ENCODE results near the gene HOXD12.

HOXD12 gene

GRCh38 chr2:176081376-176081836 lies 18.2 kb upstream of the HOXD12 start:
- DNase-seq: no peak

- DNase-seq: no peak
Measured at GRCh38 chr2:176081837-176082524, 17.6 kb upstream of the HOXD12 start.

- no peak for DNase-seq
Measured at GRCh38 chr2:176082525-176082823, 17.1 kb upstream of the HOXD12 start.

GRCh38 chr2:176082824-176083751 lies 16.5 kb upstream of the HOXD12 start:
- no peak for DNase-seq

- DNase-seq: no peak
Measured at GRCh38 chr2:176083796-176084261, 15.8 kb upstream of the HOXD12 start, which contains the start of gene EVX2. Gene EVX2 (minus strand): TSS chr2:176083962. CDS start chr2:176083776, 186 bp downstream.

DNA sequence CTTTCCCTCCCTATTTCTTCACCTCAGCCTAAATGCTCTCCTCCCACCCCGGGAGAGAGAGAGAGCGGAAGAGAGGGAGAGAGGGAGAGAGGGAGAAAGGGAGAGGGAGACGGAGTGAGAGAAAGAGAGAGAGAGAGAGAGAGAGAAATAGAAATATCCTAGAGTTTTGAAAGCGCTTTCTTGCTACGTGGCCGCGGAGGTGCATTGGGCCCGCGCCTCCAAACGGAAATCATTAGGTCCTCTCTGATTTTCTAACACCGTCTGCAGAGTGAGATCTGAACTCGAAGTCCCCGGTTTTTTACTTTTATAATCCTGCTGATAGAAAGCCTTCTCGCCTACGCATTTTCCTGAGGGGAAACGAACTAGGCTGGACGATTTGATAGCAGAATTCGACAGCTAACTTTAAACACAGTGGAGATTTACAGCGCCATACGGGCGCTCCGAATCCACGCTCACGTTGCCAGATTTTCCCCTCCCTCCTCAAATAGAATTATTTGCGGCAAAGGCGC lies 14.9 kb upstream of the HOXD12 start:
- no peak for DNase-seq

DNA sequence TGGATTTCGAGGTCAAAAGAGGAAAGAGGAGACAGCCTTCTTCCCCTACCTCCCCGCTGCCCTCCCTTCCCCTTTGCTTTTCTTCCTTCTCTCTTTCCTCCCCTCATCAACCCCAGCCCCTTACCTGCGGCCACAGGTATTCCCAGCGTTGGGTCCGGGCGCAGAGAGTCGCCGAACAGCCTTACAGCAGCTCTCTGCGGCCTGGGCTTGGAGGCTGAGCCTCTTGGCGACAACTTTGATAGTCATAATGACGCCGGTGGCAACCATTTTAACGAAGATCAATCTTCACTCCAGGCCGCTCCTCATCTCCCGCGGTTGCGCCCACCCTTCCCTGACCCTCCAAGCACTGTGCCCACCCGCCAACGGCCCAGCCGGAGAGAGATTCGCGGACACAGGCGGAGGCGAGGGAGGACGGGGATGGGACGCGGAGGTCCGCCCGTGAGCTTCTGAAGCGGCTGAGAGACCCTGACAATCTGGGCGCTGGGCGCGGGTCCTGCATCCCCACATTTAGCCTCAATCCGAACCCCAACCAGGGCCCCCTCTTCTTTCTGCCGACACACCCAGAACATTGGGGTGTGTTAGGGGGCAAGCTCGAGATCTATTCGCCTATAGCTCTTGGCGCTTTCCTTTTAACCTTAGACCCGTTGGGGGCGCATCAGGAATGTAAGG lies 14.3 kb upstream of the HOXD12 start:
- DNase-seq: no peak

GRCh38 chr2:176085861-176086771 lies 13.5 kb upstream of the HOXD12 start:
- no peak for DNase-seq

DNA sequence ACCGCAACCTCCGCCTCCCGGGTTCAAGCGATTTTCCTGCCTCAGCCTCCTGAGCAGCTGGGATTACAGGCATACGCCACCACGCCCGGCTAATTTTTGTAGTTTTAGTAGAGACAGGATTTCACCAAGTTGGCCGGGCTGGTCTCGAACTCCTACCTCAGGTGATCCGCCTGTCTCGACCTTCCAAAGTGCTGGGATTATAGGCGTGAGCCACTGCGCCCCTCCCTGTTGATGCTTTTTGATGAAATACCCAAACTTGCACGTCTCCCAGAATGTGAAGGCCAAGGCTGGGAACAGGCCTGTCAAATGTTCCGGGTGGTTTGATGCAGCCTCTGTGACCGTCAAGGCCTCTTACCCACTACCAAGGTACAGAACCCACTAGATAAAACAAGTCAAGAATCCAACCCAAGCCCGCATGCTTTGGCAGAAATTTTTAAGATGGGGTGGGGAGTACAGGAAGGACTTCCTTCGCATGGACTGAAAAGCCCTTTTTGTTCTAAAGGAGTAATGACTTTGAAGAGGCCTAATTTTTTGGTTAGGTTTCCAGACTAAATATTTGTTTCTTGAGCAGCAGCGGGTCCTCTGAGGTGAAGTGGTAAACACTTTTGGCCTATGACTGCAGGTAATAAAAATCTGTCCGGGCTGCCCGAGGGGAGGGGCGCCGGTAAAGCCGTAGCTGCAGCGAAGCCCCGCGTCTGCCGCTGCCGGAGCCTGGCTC lies 12.1 kb upstream of the HOXD12 start:
- no peak for DNase-seq

GRCh38 chr2:176088048-176088936 lies 11.3 kb upstream of the HOXD12 start:
- no peak for DNase-seq

DNA sequence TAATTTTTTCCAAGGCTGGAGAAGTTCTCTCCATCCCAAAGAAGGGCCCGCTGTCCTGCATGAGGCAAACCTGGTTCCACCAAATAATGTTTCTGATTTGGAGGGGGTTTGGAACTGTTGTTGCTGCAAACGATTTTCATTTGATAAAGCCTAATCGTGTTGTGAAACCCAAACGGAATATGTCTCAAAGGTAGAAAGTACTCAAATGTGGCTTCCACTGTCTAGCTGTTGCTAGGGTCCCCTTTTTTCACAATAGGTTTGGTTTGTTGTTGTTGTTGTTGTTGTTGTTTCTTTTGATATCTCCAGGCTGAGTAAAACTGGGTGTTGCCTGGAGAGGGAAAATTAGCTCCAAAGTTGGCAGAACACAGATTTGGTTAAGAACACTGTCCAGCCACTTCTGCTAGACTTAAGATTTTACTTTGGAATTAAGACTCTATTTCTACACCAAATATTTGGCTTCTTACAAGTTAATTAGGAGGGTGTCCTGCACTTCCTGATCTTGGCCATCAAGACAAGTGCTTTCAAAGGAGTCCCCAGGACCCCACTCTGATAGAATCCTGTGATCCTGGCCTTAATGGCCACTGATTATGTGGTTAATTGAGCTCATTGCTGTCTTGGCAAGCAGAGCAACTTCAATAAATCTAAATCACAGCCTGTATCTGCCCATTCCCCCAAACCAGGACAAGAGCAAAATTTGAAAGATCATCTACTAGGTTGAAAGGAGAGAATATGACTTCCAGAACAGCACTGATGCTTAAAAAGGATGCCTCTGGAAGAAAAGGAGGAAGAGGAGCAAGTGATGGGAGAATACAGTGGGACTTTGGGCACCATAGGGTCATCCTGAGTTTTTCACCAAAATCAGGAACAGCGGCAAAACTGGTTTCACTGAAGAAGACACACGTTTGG lies 10.4 kb upstream of the HOXD12 start:
- no peak for DNase-seq

- no peak for DNase-seq
Measured at GRCh38 chr2:176089843-176090395, 9.7 kb upstream of the HOXD12 start.

DNA sequence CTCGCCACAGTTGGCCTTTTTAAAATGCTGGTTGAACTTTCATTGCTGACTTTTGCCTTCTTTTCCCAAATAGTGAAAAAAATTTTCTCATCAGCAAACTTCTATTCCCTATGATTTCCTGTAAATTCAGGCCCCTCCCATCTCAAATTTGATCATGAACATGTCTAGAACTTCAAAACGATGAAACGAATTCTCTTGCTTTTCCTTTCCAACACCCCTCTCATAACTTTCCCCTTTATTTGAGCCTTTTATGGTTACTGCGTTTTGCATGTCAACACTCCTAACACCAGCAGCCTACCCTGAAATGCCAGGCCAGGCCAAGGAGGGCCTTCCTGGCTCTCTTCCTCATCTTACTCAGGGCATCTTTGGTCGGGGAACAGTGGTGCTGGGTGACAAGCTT lies 8.7 kb upstream of the HOXD12 start:
- no peak for DNase-seq

GRCh38 chr2:176091329-176092258 lies 8.0 kb upstream of the HOXD12 start:
- no peak for DNase-seq

DNA sequence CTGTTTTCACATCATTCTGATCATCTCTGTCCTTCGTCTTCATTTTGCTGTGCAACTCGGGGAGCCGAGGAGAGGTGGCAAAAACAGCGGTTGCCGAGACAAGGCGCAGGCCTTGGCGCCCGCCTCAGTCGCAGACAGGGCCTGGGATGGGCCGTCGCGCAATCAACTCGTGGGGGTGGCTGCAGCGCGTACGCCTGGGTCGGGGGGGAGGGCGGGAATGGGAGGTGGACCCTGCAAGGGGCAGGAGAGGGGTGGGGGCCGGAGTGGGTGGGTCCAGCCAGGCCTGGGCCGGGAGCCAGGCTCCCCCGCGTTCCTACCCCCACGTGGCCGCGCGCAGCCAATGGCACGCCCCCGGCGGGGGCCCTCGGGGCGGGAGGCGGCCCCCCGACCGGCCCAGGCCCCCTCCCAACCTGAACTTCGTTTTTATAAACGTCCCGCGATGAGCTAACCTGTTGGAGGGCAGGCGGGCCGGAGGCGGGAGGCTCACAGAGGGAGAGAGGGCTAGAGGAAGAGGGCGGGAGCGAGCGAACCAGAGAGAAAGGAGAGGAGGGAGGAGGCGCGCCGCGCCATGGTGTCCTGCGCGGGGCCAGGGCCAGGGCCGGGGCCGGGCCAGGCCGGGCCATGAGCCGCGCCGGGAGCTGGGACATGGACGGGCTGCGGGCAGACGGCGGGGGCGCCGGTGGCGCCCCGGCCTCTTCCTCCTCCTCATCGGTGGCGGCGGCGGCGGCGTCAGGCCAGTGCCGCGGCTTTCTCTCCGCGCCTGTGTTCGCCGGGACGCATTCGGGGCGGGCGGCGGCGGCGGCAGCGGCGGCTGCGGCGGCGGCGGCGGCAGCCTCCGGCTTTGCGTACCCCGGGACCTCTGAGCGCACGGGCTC lies 7.1 kb upstream of the HOXD12 start, which contains the start of gene HOXD13:
Gene HOXD13 (plus strand): TSS at position 452 of the 875 bp plus-strand sequence. CDS start 170 bp downstream, at position 622.
- no peak for DNase-seq

GRCh38 chr2:176093145-176093897 lies 6.3 kb upstream of the HOXD12 start:
- DNase-seq: no peak

Data from stimulated activated CD4-positive, alpha-beta T cell treated with anti-CD3 and anti-CD28 coated beads, Interleukin-1b, Interleukin-23, amount 100 ng/mL, for 48 hours (primary cell).